ENCODE data around the gene POLG2. TPM values are rescaled to one million over a fixed set of nuclear protein-coding genes. Genes with fewer than 3 reads are reported as not detected.

POLG2 gene
- total RNA-seq, 1 experiment from 2014 or later, result 51.5 TPM

- no TSS peak for BruUV-seq (replicated peaks)
- H3K9me2 ChIP-seq (ENCODE audit: insufficient read depth), result no peaks in the 10 kb centered on the region
- intact Hi-C loops (cut with micrococcal nuclease), result no loop called here
- H3K4me3 ChIP-seq (replicated peaks in 1 of 2; ENCODE audit: low read depth in 1 of 2, low read length in 2 of 2), result no peak overlapping the region
- no peaks in the 10 kb centered on the region for H3K27me3 ChIP-seq (ENCODE audit: insufficient read depth, low read length)
- no peaks in the 10 kb centered on the region for H3K9me3 ChIP-seq (ENCODE audit: control insufficient read depth in 1 of 2, insufficient read depth in 1 of 2, low read depth in 1 of 2, low read length in 2 of 2)
- H3K4me2 ChIP-seq (ENCODE audit: low read length), result no peak overlapping the region
- H3K4me1 ChIP-seq (ENCODE audit: control insufficient read depth in 1 of 2, insufficient read depth in 2 of 2, low read length in 2 of 2), result no peaks in the 10 kb centered on the region
- no peaks in the 10 kb centered on the region for H3K79me2 ChIP-seq (ENCODE audit: insufficient read depth, low read length)
- ChIA-PET RAD21 (ENCODE audit: low non-redundant PET in 1 of 2, low total read pairs in 2 of 2, uncharacterized antibody in 2 of 2, unreplicated experiment in 2 of 2) (no interaction called here), POLR2A (interaction anchor here (0.8 kb wide), 1 partner anchor 29 kb away, joined by 3 read pairs; the partner anchor contains the start of genes CEP95 and DDX5), CTCF (interaction anchor here (0.8 to 1.4 kb wide), 4 partner anchors 13 to 171 kb away, joined by 3 read pairs; no protein-coding TSS in a partner anchor)
- H4K20me1 ChIP-seq (ENCODE audit: insufficient read depth), result peaks cover 4% of the 10 kb centered on the region; the same call in 1 of the 2 replicates
- TF ChIP-seq REST (IDR thresholded peaks at IDR 0.05; ENCODE audit: low read depth) (no peak), CEBPB (IDR thresholded peaks at IDR 0.05; ENCODE audit: low read depth) (no peak), ZBTB33 (IDR thresholded peaks at IDR 0.05; ENCODE audit: extremely low read depth, insufficient replicate concordance, low read length) (no peak), CBX3 (IDR thresholded peaks at IDR 0.05; ENCODE audit: low read depth) (no peak), POLR2A (IDR thresholded peaks at IDR 0.05; ENCODE audit: borderline replicate concordance, extremely low read depth, insufficient read depth, insufficient read length) (no peak), TCF7L2 (IDR thresholded peaks at IDR 0.05; ENCODE audit: borderline replicate concordance, extremely low read depth, insufficient read depth, insufficient read length) (no peak), CTCF (IDR thresholded peaks at IDR 0.05 in 2 of 3, conservative IDR thresholded peaks at IDR 0.05 in 1 of 3; ENCODE audit: borderline replicate concordance in 1 of 3, insufficient read depth in 1 of 3, low read depth in 2 of 3, low read length in 2 of 3) (no peak), YY1 (IDR thresholded peaks at IDR 0.05; ENCODE audit: extremely low read depth, insufficient replicate concordance, low read depth, low read length) (no peak)
- no peak overlapping the region for H2AFZ ChIP-seq (ENCODE audit: low read depth, low read length, poor library complexity, severe bottlenecking)
- H3K36me3 ChIP-seq (ENCODE audit: control insufficient read depth in 1 of 2, insufficient read depth in 2 of 2, low read length in 2 of 2), result peaks cover 11 to 32% of the 10 kb centered on the region in 2 experiments
- no peak overlapping the region for H3K9ac ChIP-seq (ENCODE audit: low read length)
- H3K27ac ChIP-seq (ENCODE audit: low read depth, low read length), result no peak overlapping the region
- ATAC-seq (no peak), DNase-seq (ENCODE audit: low read depth, low spot score) (no peak)
Observed at GRCh38 chr17:64477849-64478248, 19.0 kb downstream of the POLG2 start.
